Activated CD8-positive, alpha-beta memory T cell treated with anti-CD3 and anti-CD28 coated beads, Interleukin-2, amount 10 ng/mL, durations not matched to agents 7 days and 5 days (primary cell): ENCODE measurements around the gene COMMD6. TPM values are rescaled to one million over a fixed set of nuclear protein-coding genes. Genes with fewer than 3 reads are reported as not detected.
A peak's percentile ranks its signal among the peaks of the same experiment; 100 is the strongest.

ENCODE experiments used
- ATAC-seq: fragments of 150-1000 bp; cut with Tn5 transposase; one replicate; pipeline ENCODE4 v1.10.0; 2021; ENCODE audit warnings: moderate library complexity
- CTCF ChIA-PET: fragments of 350-600 bp; sonication (Branson Sonifier 250); formaldehyde crosslinking; loops from one replicate; lab custom pipeline; 2021; ENCODE audit warnings: antibody characterized with exemption; lab: Charles Lee
- DNase-seq: peaks from one replicate; pipeline ENCODE4 v3.0.0-alpha.2; 2020
- H3K27ac Mint-ChIP-seq: one replicate; pipeline ENCODE4 v1.8.0; 2021; ENCODE audit warnings: mild to moderate bottlenecking, mixed read lengths
- H3K27me3 Mint-ChIP-seq: one replicate; pipeline ENCODE4 v1.8.0; 2021; ENCODE audit warnings: mixed read lengths
- H3K36me3 Mint-ChIP-seq: one replicate; pipeline ENCODE4 v1.8.0; 2021; ENCODE audit warnings: mild to moderate bottlenecking, mixed read lengths
- H3K4me1 Mint-ChIP-seq: one replicate; pipeline ENCODE4 v1.8.0; 2021; ENCODE audit warnings: mixed read lengths
- H3K4me3 Mint-ChIP-seq: one replicate; pipeline ENCODE4 v1.8.0; 2021; ENCODE audit warnings: mild to moderate bottlenecking, moderate library complexity, mixed read lengths
- H3K9me3 Mint-ChIP-seq: one replicate; pipeline ENCODE4 v1.8.0; 2022; ENCODE audit warnings: low read depth, mixed read lengths
- total RNA-seq, 2 experiments: library from RNA; stranded (reverse); gene quantifications; one replicate each; pipeline ENCODE4 v1.2.3, GENCODE V29; 2021

Gene COMMD6
- total RNA-seq, 2 experiments from 2014 or later, result 97.6 to 130 TPM

DNA sequence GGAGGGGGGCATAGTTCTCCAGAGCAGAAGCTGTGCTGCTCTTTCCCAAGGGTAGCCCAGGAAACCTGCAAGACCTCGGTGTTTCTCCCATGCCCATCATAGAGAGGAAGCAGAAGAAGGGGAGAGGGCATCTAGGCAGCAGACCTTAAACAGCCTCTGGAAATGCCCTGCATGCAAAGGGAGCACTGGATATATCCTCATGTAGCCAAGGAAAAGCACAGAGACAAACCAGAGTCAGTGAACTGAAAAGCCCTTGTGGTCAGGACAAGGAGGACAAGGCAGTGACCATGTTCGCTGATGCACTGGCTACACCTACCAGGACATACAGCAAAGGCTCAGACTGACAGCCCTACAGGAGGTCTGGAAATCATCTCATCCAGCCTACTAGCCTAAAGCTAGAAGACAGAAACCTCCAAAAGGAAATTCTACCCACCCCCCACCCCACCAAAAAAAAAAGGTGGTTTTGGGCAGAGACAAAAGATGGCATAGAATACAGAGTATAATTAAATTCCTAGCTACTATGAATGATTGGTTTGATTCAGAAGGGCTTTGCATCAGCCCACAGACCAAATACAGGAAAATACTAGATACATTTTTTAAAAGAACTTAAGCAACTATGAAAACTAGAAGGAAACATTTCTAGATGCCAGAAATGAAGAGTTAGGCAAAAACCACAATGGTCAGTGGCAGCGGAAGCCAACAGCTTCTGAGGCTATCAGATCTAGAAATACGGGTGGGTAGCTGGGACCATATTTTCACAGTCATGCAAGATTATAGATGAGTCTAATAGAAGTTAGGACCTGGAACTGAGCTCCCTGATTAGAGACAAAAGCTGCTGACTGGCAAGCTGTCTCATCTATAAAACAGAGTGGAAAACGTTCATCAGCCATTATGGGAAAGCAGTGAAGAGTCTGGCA lies 51.2 kb downstream of the COMMD6 start:
- H3K27ac Mint-ChIP-seq, result no peak overlapping the region
- H3K9me3 Mint-ChIP-seq, result no peaks in the 10 kb centered on the region
- H3K36me3 Mint-ChIP-seq, result no peaks in the 10 kb centered on the region
- H3K4me3 Mint-ChIP-seq, result no peak overlapping the region
- ATAC-seq (no peak), DNase-seq (no peak)
- peaks cover 48% of the 10 kb centered on the region for H3K27me3 Mint-ChIP-seq
- CTCF ChIA-PET, result interaction anchor here (0.8 to 2.5 kb wide), 6 partner anchors 9 to 113 kb away, joined by 3 to 10 read pairs (median 4); partner anchors contain the start of gene COMMD6
- peaks cover 20% of the 10 kb centered on the region for H3K4me1 Mint-ChIP-seq

DNA sequence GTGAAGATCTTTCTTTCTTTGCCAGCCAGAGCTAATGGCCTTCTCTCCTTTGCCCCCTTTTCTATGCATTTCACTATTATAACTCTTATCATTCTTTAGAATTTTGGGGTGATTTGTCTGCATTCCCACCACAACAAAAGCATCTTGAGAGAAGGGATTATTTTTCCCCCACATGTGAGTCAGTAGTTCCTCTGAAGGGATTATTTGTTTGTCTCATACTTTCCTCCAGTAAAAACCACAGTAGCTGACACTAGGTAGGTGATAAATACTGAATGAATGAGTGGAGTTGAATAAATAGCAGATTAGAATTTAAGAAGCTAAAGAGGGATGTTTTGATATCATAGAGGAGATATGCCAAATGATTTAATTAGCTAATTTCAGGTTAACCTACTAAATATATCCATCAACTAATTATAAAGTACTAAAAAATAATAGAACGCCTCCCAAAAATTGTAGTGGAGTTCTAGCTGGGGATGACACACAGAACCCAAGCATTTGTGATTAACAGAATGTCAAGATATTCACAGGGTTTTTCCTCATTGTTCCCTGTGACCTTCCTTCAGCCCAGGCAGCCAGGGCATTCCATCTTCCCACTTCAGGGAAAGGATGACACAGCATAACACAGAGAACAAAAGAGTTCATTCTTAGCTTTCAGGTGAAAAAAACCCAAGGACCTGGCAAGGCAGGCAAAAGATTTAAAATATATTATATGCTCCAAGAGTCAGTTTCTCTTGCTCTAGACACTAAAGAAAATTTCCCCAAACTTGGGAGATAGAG lies 52.2 kb downstream of the COMMD6 start:
- Mint-ChIP-seq H3K4me3 (no peak overlapping the region), H3K36me3 (no peaks in the 10 kb centered on the region), H3K4me1 (peaks cover 26% of the 10 kb centered on the region), H3K27ac (no peak overlapping the region), H3K27me3 (peaks cover 56% of the 10 kb centered on the region), H3K9me3 (no peaks in the 10 kb centered on the region)
- CTCF ChIA-PET, result interaction anchor here (0.8 to 2.5 kb wide), 7 partner anchors 10 to 112 kb away, joined by 3 to 10 read pairs (median 3); partner anchors contain the start of gene COMMD6
- ATAC-seq, result no peak
- DNase-seq, result no peak

DNA sequence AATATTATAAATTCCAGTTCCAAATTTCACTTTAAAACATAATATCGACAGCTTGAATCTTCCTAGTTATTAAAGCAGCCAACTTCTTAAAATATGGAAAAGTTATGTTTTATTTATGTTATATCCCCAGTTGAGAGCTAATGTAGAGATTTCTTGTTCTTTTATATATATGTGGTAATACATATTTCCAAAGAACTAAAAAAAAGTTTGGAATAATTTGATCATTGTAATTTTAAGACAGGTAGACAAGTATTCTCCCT lies 54.9 kb downstream of the COMMD6 start:
- no peak for DNase-seq
- Mint-ChIP-seq H3K9me3 (no peaks in the 10 kb centered on the region), H3K4me3 (peak overlapping the region; percentile 96), H3K27ac (no peak overlapping the region), H3K36me3 (no peaks in the 10 kb centered on the region), H3K27me3 (peaks cover 80% of the 10 kb centered on the region), H3K4me1 (peaks cover 16% of the 10 kb centered on the region)
- no peak for ATAC-seq
- CTCF ChIA-PET, result interaction anchor here (0.8 to 2.3 kb wide), 12 partner anchors 10 to 114 kb away, joined by 3 to 8 read pairs (median 4); partner anchors contain the start of gene COMMD6

DNA sequence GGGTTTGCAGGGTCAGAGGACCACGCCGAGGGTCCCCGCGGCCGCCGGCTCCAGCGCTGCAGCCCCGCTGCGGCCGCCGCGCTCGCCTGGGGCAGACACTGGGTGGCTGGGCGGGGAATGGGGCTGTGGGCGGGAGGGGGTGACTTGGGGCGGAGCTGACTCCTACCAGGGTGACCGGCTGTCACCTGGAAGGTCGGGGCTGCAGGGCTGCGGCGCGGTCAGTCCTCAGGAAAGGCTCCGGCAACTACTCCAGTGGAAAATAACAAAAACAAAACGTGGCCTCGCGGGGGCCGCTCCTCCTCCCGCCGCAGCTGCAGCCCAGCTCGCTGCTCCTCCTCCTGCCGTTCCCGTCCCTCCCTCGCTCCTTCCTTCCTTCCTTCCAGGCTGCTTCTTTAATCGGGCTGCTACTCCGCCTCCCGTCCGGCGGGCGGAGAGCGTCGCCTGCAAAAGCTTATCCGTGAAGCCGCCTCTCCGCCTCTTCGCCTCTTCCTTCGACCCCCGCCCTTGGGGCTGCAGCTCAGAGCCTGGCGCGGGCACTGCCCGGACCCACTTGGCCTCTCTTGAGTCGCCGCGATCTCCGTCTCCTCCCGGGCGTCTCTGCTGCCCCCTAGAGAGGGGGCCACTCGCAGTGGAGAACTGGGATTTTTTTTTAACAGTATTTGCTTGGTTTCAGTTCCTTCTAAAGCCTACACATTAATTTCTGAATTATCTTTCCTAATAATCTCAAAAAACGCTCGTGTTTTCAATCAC lies 55.4 kb downstream of the COMMD6 start, which contains the start of gene TBC1D4:
Gene TBC1D4 (minus strand): TSS at position 100 of the 750 bp plus-strand sequence. CDS start 402 bp downstream, outside the sequence.
- Mint-ChIP-seq H3K4me3 (peak within 1 kb of the TSS; percentile 96), H3K9me3 (no peaks in the 10 kb centered on the region), H3K27ac (peak within 1 kb of the TSS; percentile 50), H3K27me3 (peaks cover 77% of the 10 kb centered on the region), H3K36me3 (no peaks in the 10 kb centered on the region), H3K4me1 (peaks cover 16% of the 10 kb centered on the region)
- DNase-seq (peak; percentile 76), ATAC-seq (peak; percentile 78)
- CTCF ChIA-PET, result interaction anchor here (0.8 to 2.3 kb wide), 13 partner anchors 10 to 226 kb away, joined by 3 to 8 read pairs (median 4); partner anchors contain the start of gene COMMD6

DNA sequence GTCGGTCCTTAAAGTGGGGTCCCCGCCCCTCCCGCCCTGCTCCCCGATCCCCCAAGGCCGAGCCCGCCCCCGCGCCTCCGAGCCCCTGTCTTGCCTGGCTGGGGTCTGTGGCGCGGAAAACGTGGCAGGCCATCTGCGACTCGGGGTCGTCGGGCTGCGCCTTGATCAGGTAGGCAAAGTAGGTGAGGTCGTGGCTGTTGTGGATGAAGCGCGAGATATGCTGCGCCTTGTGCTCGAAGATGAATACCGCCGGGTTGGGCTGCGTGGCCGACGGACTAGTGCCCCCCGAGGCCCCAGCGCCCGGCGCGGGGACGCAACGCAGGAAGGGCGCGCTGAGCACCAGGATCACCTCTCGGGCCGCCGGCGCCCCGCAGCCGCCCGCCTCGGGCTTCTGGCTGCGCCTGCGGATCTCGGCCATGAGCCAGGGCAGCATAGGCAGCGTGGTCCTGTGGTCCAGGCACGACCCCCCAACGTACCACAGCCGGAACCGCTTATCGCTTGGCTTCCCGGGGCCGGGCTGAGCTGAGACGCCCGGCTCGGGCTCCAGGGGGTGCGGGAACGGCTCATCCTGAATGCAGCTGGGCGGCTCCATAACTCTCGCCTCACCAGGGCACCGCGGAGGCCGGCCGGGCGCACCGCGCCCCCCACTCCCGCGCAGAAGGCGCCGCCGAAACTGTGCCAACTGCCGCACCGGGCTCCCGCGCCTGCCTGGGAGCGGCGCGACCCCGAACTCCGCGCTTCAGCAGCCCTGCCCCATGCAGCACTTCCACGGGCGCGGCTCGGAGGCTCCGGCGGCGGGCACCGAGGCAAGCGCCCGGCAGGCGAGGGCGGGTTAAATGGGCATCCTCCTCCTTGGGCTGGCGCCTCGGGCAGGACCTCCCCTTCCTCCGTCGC lies 56.2 kb downstream of the COMMD6 start:
- H3K4me1 Mint-ChIP-seq, result peaks cover 12% of the 10 kb centered on the region
- no peaks in the 10 kb centered on the region for H3K9me3 Mint-ChIP-seq
- ATAC-seq, result peak; percentile 43
- H3K36me3 Mint-ChIP-seq, result no peaks in the 10 kb centered on the region
- no peak for DNase-seq
- no peak overlapping the region for H3K27ac Mint-ChIP-seq
- peak overlapping the region; percentile 96 for H3K4me3 Mint-ChIP-seq
- peaks cover 77% of the 10 kb centered on the region for H3K27me3 Mint-ChIP-seq
- CTCF ChIA-PET, result interaction anchor here (0.9 to 2.3 kb wide), 8 partner anchors 11 to 225 kb away, joined by 3 to 8 read pairs (median 4); no protein-coding TSS in a partner anchor

DNA sequence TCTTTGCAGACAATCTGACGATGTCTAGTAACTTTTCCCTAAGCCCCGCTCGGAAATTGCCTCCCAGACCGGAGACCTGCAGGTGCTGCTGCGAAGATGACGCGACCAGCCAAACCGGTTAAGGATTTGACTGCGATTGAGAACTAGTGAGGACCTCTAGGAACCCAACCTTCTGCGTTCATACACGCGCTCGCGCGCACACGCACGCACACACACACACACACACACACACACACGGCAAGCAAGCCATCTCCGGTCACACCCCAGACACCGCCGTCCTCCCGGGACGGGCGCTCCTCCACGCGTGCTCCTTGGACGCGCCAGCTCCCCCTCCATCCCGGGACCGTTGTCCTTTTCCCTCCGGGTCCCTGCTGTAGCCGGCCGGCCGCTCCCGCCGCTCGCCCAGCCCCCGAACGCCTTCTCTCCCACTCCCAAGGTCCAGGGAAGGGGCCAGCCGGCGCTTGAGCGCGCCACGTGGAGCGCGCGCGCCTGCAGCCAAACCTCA lies 56.9 kb downstream of the COMMD6 start:
- Mint-ChIP-seq H3K4me1 (peaks cover 9% of the 10 kb centered on the region), H3K27ac (no peak overlapping the region), H3K27me3 (peaks cover 73% of the 10 kb centered on the region), H3K9me3 (no peaks in the 10 kb centered on the region), H3K4me3 (peak overlapping the region; percentile 72), H3K36me3 (no peaks in the 10 kb centered on the region)
- CTCF ChIA-PET, result no interaction called here
- peak; percentile 49 for DNase-seq
- ATAC-seq, result peak; percentile 9

DNA sequence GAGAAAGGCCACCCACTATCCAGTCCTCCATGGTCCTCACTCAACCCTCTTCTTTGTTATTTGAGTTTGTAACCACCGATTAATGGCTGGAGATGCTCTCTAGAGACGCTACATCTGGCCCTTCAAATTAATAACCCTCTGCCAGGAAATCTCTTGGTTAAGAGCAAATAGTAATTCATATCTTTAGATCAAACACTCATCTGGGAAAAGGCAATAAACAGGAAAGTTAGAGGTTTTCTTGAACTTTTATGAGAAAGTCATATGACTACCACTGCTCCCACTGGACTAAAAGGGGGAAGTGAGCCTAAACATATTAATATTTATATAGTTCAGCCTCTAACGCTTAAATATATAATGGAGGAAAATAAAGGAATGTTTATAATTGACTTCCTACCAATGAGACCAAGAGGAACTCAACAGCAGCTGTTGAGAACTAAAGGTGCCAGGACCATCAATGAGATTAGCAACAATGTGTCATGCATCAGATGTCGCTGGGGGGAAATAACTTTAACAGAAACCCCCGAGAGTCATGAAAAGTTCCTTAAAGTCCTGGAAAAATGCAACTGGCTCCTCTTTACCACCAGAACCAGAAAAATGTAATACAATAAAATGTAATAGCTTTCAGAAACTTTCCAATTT lies 58.4 kb downstream of the COMMD6 start:
- H3K36me3 Mint-ChIP-seq, result no peaks in the 10 kb centered on the region
- no peak overlapping the region for H3K4me3 Mint-ChIP-seq
- H3K27me3 Mint-ChIP-seq, result peaks cover 63% of the 10 kb centered on the region
- CTCF ChIA-PET, result no interaction called here
- H3K9me3 Mint-ChIP-seq, result no peaks in the 10 kb centered on the region
- peaks cover 7% of the 10 kb centered on the region for H3K4me1 Mint-ChIP-seq
- ATAC-seq, result no peak
- DNase-seq, result no peak
- H3K27ac Mint-ChIP-seq, result no peak overlapping the region

DNA sequence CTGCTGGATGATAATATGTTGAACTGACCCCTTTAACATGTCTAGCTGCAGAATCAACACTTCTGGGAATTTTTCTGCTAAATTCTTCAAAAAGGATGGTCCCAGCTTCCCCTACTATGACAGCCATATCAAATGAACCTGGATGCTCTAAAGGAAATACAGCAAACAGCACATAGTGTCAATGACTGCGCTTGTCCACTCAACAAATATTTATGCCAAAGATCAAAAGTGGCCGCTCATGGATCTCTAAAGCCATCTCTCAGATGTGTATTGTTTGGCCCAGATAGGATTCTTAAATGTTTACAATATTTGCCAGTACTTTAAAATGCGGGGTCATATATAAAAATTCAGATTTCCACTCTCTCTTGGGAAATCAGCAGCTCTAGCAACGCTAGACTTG lies 59.0 kb downstream of the COMMD6 start:
- no peak for DNase-seq
- H3K4me1 Mint-ChIP-seq, result peaks cover 7% of the 10 kb centered on the region
- no peaks in the 10 kb centered on the region for H3K9me3 Mint-ChIP-seq
- no peak overlapping the region for H3K27ac Mint-ChIP-seq
- H3K36me3 Mint-ChIP-seq, result no peaks in the 10 kb centered on the region
- peaks cover 58% of the 10 kb centered on the region for H3K27me3 Mint-ChIP-seq
- CTCF ChIA-PET, result no interaction called here
- ATAC-seq, result no peak
- no peak overlapping the region for H3K4me3 Mint-ChIP-seq

Other genes starting within 250 kb of the COMMD6 start
- gene TBC1D4, start 55.7 kb downstream of the COMMD6 start, total RNA-seq, result 10 to 100 TPM; 13.9 to 23.6 TPM
- gene UCHL3, start 11.9 kb upstream of the COMMD6 start, total RNA-seq, result 10 to 100 TPM; 31.1 to 36.7 TPM
- gene LMO7, start 98.5 kb upstream of the COMMD6 start, total RNA-seq, result 1 to 10 TPM; 4.2 to 9.3 TPM